Karpas-422 (cell line): ENCODE measurements around the gene IL16. TPM values are rescaled to one million over a fixed set of nuclear protein-coding genes. Genes with fewer than 3 reads are reported as not detected.

ENCODE experiments used
- DNase-seq: peaks from one replicate; pipeline ENCODE4 v3.0.0-alpha.2; 2015
- H2AFZ ChIP-seq: fragments of 200-600 bp; sonication (generic); 2 replicates; pipeline ENCODE4 v1.6.1; 2014; ENCODE audit warnings: antibody characterized with exemption, low read length, mixed read lengths
- H3K27ac ChIP-seq: fragments of 200-600 bp; sonication (generic); 2 replicates; pipeline ENCODE4 v1.5.1; 2014; ENCODE audit warnings: mild to moderate bottlenecking, low read length, moderate library complexity
- H3K27me3 ChIP-seq: fragments of 200-600 bp; sonication (generic); 2 replicates; pipeline ENCODE4 v1.6.1; 2014; ENCODE audit warnings: low read length, mixed read lengths
- H3K36me3 ChIP-seq: fragments of 200-600 bp; sonication (generic); 2 replicates; pipeline ENCODE4 v1.6.1; 2014; ENCODE audit warnings: low read length, mixed read lengths; ENCODE audit not compliant: insufficient read depth
- H3K4me1 ChIP-seq: fragments of 200-600 bp; sonication (generic); 2 replicates; pipeline ENCODE4 v1.6.1; 2014; ENCODE audit warnings: mild to moderate bottlenecking, low read length, mixed read lengths
- H3K4me2 ChIP-seq: fragments of 200-600 bp; sonication (generic); 2 replicates; pipeline ENCODE4 v1.6.1; 2014; ENCODE audit warnings: low read length, low read depth, mild to moderate bottlenecking; ENCODE audit not compliant: poor library complexity, severe bottlenecking
- H3K4me3 ChIP-seq: fragments of 200-600 bp; sonication (generic); 2 replicates; pipeline ENCODE4 v1.5.1; 2014; ENCODE audit warnings: mild to moderate bottlenecking, antibody characterized with exemption, low read length, mixed read lengths
- H3K79me2 ChIP-seq: fragments of 200-600 bp; sonication (generic); 2 replicates; pipeline ENCODE4 v1.6.1; 2014; ENCODE audit warnings: mild to moderate bottlenecking, low read length, mixed read lengths
- H3K9ac ChIP-seq: fragments of 200-600 bp; sonication (generic); 2 replicates; pipeline ENCODE4 v1.6.0; 2014; ENCODE audit warnings: low read length
- H3K9me2 ChIP-seq: fragments of 200-600 bp; sonication (generic), shearing (Covaris generic); replicated peaks from 2 replicates; pipeline ENCODE4 v1.6.0; 2014; ENCODE audit warnings: mild to moderate bottlenecking, low read length, moderate library complexity; ENCODE audit not compliant: insufficient read depth
- H3K9me3 ChIP-seq: fragments of 300-700, 200-600 bp; sonication (generic); 2 replicates; pipeline ENCODE4 v1.6.1; 2014; ENCODE audit warnings: low read length, mixed read lengths
- H4K20me1 ChIP-seq: fragments of 200-600 bp; sonication (generic); 2 replicates; pipeline ENCODE4 v1.6.1; 2014; ENCODE audit warnings: mild to moderate bottlenecking, antibody characterized with exemption, low read length, low read depth; ENCODE audit not compliant: insufficient read depth
- total RNA-seq: library from RNA; depleted of rRNA; stranded (reverse); fragments of >200 nt; shearing (Covaris generic); gene quantifications from 2 replicates; pipeline ENCODE4 v1.2.3, GENCODE V29; 2014; ENCODE audit warnings: low replicate concordance

Gene IL16
- total RNA-seq, 1 experiment from 2014 or later: 3.3 TPM

DNA sequence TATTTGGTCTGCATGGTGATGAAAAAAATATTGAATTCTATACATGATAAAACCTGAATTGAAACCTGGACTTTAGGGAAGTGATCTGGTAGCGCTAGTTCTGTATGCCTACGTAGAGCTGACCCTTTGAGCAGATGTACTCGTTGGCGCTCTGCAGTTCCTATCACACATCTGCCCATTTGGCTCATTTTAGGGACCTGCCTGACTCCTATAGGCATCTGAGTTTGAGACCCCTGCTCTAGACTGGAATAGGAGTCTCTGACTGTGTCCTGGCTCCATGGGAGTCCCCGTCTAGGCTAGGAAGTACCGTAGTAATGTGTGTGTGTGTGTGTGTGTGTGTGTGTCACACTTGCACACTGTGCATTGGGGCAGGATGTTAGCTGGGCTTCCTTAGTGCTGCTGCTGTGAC is 106.0 kb downstream of the IL16 start:
- H3K27me3 ChIP-seq: no peaks in the 10 kb centered on the region
- peaks cover 27% of the 10 kb centered on the region for H3K4me1 ChIP-seq
- H4K20me1 ChIP-seq: no peaks in the 10 kb centered on the region
- no peaks in the 10 kb centered on the region for H3K79me2 ChIP-seq
- peak overlapping the region; percentile 36 for H3K27ac ChIP-seq
- no peaks in the 10 kb centered on the region for H3K9me3 ChIP-seq
- H2AFZ ChIP-seq: peak overlapping the region; percentile 26; the same call in 1 of the 2 replicates
- H3K9me2 ChIP-seq: no peaks in the 10 kb centered on the region
- no peaks in the 10 kb centered on the region for H3K36me3 ChIP-seq
- peak; percentile 59 for DNase-seq
- H3K4me2 ChIP-seq: peak overlapping the region; percentile 28
- H3K4me3 ChIP-seq: no peak overlapping the region
- 0 out of 2 replicates have a peak overlapping the region, but pooled peaks have one; percentile 12 for H3K9ac ChIP-seq

GRCh38 chr15:81303244-81304225 is 106.9 kb downstream of the IL16 start:
- H3K4me2 ChIP-seq: peak overlapping the region; percentile 28
- DNase-seq: no peak
- H4K20me1 ChIP-seq: no peaks in the 10 kb centered on the region
- H3K9me3 ChIP-seq: no peaks in the 10 kb centered on the region
- no peak overlapping the region for H2AFZ ChIP-seq
- no peaks in the 10 kb centered on the region for H3K36me3 ChIP-seq
- H3K79me2 ChIP-seq: no peaks in the 10 kb centered on the region
- no peaks in the 10 kb centered on the region for H3K27me3 ChIP-seq
- H3K9ac ChIP-seq: 0 out of 2 replicates have a peak overlapping the region, but pooled peaks have one; percentile 12
- H3K4me3 ChIP-seq: no peak overlapping the region
- peaks cover 27% of the 10 kb centered on the region for H3K4me1 ChIP-seq
- no peak overlapping the region for H3K27ac ChIP-seq
- H3K9me2 ChIP-seq: no peaks in the 10 kb centered on the region

- Histone ChIP-seq H4K20me1 (no peaks in the 10 kb centered on the region), H3K4me3 (no peak overlapping the region), H3K9me2 (no peaks in the 10 kb centered on the region), H3K9ac (no peak overlapping the region), H3K4me1 (peaks cover 27% of the 10 kb centered on the region), H3K27ac (no peak overlapping the region), H3K4me2 (no peak overlapping the region), H3K36me3 (no peaks in the 10 kb centered on the region), H2AFZ (no peak overlapping the region), H3K9me3 (no peaks in the 10 kb centered on the region), H3K27me3 (no peaks in the 10 kb centered on the region), H3K79me2 (no peaks in the 10 kb centered on the region)
- DNase-seq: no peak
Observed at GRCh38 chr15:81304226-81304625, 107.5 kb downstream of the IL16 start.

- Histone ChIP-seq H4K20me1 (no peaks in the 10 kb centered on the region), H3K4me2 (no peak overlapping the region), H3K27ac (no peak overlapping the region), H3K79me2 (no peaks in the 10 kb centered on the region), H3K9me3 (no peaks in the 10 kb centered on the region), H3K27me3 (no peaks in the 10 kb centered on the region), H3K9ac (no peak overlapping the region), H3K4me3 (no peak overlapping the region), H3K36me3 (no peaks in the 10 kb centered on the region), H3K4me1 (peaks cover 13% of the 10 kb centered on the region), H2AFZ (no peak overlapping the region), H3K9me2 (no peaks in the 10 kb centered on the region)
- no peak for DNase-seq
Observed at GRCh38 chr15:81308260-81308659, 111.6 kb downstream of the IL16 start.

DNA sequence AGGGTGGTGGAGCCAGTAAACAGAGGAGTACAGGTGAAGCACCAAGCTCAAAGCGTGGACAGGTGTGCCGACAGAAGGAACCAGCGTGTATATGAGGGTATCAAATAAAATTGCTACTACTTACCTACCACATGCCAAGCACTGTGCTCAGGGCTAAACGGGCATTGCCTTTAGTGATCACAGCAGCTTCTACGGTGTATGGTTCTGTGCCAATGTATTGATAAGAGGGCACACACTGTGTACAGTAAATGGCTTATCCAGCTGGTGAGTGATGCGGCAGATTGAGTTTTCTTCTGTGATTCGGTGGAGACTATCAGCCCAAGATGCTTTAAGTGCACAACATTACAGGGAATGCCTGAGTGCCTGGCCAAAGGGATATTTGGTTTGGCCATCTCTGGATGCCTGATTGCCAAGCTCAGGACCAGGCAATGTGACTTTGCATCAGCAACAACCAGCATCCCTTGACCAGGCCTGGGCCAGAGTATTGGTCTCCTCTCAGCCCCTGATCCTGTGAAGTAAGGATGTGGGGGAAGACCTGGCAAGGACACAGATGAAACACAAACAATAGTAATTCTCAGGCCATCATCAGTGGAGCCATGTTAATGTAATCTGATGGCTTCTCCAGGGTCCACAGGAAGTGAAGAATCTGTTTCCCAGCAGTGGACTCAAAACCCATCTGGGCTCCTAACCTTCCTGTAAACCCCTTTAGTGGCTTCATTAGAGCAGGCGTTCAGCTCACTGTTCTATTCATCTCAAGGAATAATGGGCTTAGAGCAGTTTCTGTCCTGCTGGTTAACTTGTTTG is 113.2 kb downstream of the IL16 start:
- Histone ChIP-seq H3K9me3 (no peaks in the 10 kb centered on the region), H4K20me1 (no peaks in the 10 kb centered on the region), H3K36me3 (no peaks in the 10 kb centered on the region), H3K79me2 (no peaks in the 10 kb centered on the region), H2AFZ (no peak overlapping the region), H3K27ac (no peak overlapping the region), H3K9ac (no peak overlapping the region), H3K4me1 (peaks cover 7% of the 10 kb centered on the region), H3K9me2 (no peaks in the 10 kb centered on the region), H3K4me3 (no peak overlapping the region), H3K4me2 (no peak overlapping the region), H3K27me3 (no peaks in the 10 kb centered on the region)
- DNase-seq: no peak

DNA sequence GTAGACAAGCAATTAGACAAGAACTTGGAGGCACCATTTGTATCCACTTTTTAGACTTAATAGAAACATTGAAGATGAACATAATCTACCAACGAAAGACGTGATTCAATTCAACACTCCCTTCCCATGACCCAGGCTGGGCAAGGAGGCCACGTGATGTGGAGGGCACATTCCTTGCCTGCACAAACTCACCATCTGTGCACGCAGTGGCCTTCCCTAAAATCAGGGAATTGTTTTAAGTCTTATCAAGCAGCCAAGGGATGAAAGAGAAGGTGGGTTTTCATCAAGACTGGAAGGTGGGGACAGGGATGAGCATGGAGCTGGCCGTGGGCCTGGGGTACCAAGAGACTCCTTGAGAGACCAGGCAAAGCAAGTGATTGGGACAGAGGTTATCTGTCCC is 113.8 kb downstream of the IL16 start:
- Histone ChIP-seq H4K20me1 (no peaks in the 10 kb centered on the region), H2AFZ (no peak overlapping the region), H3K4me3 (no peak overlapping the region), H3K4me1 (peaks cover 7% of the 10 kb centered on the region), H3K27me3 (no peaks in the 10 kb centered on the region), H3K4me2 (no peak overlapping the region), H3K9me3 (no peaks in the 10 kb centered on the region), H3K27ac (no peak overlapping the region), H3K36me3 (no peaks in the 10 kb centered on the region), H3K9ac (no peak overlapping the region), H3K9me2 (no peaks in the 10 kb centered on the region), H3K79me2 (no peaks in the 10 kb centered on the region)
- DNase-seq: no peak

GRCh38 chr15:81311752-81312464 is 115.2 kb downstream of the IL16 start:
- peaks cover 7% of the 10 kb centered on the region for H3K4me1 ChIP-seq
- H3K9me2 ChIP-seq: no peaks in the 10 kb centered on the region
- H3K4me3 ChIP-seq: no peak overlapping the region

More at GRCh38 chr15:81311752-81312464, 115.2 kb downstream of the IL16 start:
- no peak overlapping the region for H2AFZ ChIP-seq
- no peaks in the 10 kb centered on the region for H3K9me3 ChIP-seq
- no peak overlapping the region; the same call in 1 of the 2 replicates for H3K27ac ChIP-seq
- no peaks in the 10 kb centered on the region for H4K20me1 ChIP-seq
- H3K4me2 ChIP-seq: no peak overlapping the region
- peak; percentile 51 for DNase-seq
- no peaks in the 10 kb centered on the region for H3K36me3 ChIP-seq
- H3K27me3 ChIP-seq: no peaks in the 10 kb centered on the region
- H3K9ac ChIP-seq: 0 out of 2 replicates have a peak overlapping the region, but pooled peaks have one; percentile 1
- H3K79me2 ChIP-seq: no peaks in the 10 kb centered on the region
